Astrocyte (in vitro differentiated cells and primary cell): ENCODE data around the gene DCTPP1.

Experiments
- EZH2 ChIP-seq: IDR thresholded peaks from 2 replicates; pipeline ENCODE4 v1.6.1; 2012; ENCODE audit warnings: mild to moderate bottlenecking, low read length, inconsistent platforms; ENCODE audit not compliant: insufficient read depth
- TF ChIP-seq, protein P1 (sequence below): IDR thresholded peaks from 2 replicates; pipeline ENCODE4 v1.5.1; 2011; ENCODE audit warnings: low read depth, mild to moderate bottlenecking, inconsistent platforms, low read length, moderate library complexity; ENCODE audit not compliant: insufficient read depth

GRCh38 chr16:30470632-30470995 lies 40.8 kb upstream of the DCTPP1 start:
- TF ChIP-seq EZH2: no peak
- TF ChIP-seq, protein P1, sequence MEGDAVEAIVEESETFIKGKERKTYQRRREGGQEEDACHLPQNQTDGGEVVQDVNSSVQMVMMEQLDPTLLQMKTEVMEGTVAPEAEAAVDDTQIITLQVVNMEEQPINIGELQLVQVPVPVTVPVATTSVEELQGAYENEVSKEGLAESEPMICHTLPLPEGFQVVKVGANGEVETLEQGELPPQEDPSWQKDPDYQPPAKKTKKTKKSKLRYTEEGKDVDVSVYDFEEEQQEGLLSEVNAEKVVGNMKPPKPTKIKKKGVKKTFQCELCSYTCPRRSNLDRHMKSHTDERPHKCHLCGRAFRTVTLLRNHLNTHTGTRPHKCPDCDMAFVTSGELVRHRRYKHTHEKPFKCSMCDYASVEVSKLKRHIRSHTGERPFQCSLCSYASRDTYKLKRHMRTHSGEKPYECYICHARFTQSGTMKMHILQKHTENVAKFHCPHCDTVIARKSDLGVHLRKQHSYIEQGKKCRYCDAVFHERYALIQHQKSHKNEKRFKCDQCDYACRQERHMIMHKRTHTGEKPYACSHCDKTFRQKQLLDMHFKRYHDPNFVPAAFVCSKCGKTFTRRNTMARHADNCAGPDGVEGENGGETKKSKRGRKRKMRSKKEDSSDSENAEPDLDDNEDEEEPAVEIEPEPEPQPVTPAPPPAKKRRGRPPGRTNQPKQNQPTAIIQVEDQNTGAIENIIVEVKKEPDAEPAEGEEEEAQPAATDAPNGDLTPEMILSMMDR: no peak
